Stimulated activated CD8-positive, alpha-beta memory T cell treated with anti-CD3 and anti-CD28 coated beads, Interleukin-12 subunit alpha, Interleukin-12 subunit beta, amount 100 ng/mL, for 4 hours (primary cell): ENCODE measurements around the gene TEX22.

Experiments
- DNase-seq: peaks from one replicate; pipeline ENCODE4 v3.0.0-alpha.2; 2020; ENCODE audit warnings: low read depth

The TEX22 gene

GRCh38 chr14:105439710-105440553 is 41.6 kb downstream of the TEX22 start:
- no peak for DNase-seq

GRCh38 chr14:105440554-105440900 is 42.2 kb downstream of the TEX22 start:
- no peak for DNase-seq

GRCh38 chr14:105440992-105441391 is 42.7 kb downstream of the TEX22 start:
- no peak for DNase-seq

GRCh38 chr14:105442125-105442524 is 43.8 kb downstream of the TEX22 start:
- DNase-seq, result no peak

GRCh38 chr14:105442834-105443233 is 44.5 kb downstream of the TEX22 start:
- no peak for DNase-seq

- no peak for DNase-seq
Measured at GRCh38 chr14:105444859-105445258, 46.5 kb downstream of the TEX22 start.

- DNase-seq, result no peak
Measured at GRCh38 chr14:105445290-105445689, 47.0 kb downstream of the TEX22 start.

- no peak for DNase-seq
Measured at GRCh38 chr14:105445901-105446845, 47.8 kb downstream of the TEX22 start.

- no peak for DNase-seq
Measured at GRCh38 chr14:105446971-105447370, 48.6 kb downstream of the TEX22 start.

- DNase-seq, result no peak
Measured at GRCh38 chr14:105447651-105448640, 49.6 kb downstream of the TEX22 start.

- DNase-seq, result peak; percentile 43
Measured at GRCh38 chr14:105448706-105449111, 50.4 kb downstream of the TEX22 start.

- no peak for DNase-seq
Measured at GRCh38 chr14:105449276-105450122, 51.2 kb downstream of the TEX22 start.

GRCh38 chr14:105450123-105450505 is 51.8 kb downstream of the TEX22 start:
- DNase-seq, result no peak

GRCh38 chr14:105450864-105451720 is 52.8 kb downstream of the TEX22 start:
- no peak for DNase-seq

GRCh38 chr14:105452963-105453362 is 54.6 kb downstream of the TEX22 start:
- DNase-seq, result no peak

- DNase-seq, result no peak
Measured at GRCh38 chr14:105453847-105454246, 55.5 kb downstream of the TEX22 start.

- DNase-seq, result no peak
Measured at GRCh38 chr14:105455086-105455640, 56.8 kb downstream of the TEX22 start.

- no peak for DNase-seq
Measured at GRCh38 chr14:105455766-105456660, 57.7 kb downstream of the TEX22 start.
